ENCODE measurements around the gene CYSRT1.

The CYSRT1 gene

DNA sequence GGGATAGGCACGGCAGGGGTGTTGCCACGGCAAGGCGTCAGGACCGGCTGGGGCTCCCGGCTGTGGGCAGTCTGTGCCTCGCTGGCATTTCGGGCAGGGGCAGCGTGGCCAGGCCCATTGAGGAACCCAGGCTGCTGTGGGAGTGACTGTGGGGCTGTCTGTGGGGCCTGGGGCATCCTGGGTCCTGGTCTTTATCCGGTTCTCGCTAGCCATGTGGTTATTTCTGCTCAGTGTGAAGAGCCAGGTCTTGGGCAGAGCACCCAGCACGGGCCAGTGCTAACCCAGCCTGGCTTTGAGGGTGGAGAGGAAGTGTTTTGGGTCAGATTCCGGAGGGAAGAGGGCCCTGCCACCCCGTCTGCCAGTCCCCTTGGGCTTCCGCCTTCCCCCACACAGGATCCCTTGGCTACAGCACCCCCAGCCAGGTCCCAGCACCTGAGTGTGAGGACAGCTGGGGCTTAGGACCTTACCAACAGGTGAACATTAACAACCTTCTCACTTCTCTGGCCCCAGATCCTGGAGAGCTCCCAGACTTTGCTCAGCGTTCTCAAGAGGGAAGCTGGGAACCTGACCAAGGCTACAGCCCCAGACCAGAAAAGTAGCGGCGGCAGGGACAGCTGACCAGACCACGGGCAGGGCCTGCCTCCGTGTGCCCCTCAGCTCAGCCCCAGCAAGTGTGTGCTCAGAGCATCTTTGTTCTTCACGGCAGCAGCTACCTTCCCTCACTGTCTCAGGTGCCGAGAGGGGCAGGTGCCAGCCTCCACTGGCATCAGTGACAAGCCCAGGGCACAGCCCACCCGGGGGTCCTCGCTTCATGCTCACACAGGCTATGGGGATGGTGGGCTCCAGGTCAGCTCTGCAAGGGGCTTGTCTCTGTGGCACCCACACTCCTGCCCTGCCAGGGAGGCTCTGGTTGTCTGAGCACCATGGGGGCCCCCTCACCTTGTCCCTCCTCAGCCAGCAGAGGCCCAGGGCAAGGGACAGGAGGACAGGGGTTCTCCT is 35.4 kb upstream of the CYSRT1 start:
- TF ChIP-seq, protein P1, sequence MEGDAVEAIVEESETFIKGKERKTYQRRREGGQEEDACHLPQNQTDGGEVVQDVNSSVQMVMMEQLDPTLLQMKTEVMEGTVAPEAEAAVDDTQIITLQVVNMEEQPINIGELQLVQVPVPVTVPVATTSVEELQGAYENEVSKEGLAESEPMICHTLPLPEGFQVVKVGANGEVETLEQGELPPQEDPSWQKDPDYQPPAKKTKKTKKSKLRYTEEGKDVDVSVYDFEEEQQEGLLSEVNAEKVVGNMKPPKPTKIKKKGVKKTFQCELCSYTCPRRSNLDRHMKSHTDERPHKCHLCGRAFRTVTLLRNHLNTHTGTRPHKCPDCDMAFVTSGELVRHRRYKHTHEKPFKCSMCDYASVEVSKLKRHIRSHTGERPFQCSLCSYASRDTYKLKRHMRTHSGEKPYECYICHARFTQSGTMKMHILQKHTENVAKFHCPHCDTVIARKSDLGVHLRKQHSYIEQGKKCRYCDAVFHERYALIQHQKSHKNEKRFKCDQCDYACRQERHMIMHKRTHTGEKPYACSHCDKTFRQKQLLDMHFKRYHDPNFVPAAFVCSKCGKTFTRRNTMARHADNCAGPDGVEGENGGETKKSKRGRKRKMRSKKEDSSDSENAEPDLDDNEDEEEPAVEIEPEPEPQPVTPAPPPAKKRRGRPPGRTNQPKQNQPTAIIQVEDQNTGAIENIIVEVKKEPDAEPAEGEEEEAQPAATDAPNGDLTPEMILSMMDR (IDR thresholded peaks at IDR 0.05; ENCODE audit: control extremely low read depth, extremely low read depth, low read depth, missing control alignments) = no peak
- POLR2A ChIA-PET = interaction anchor here (0.9 to 1.8 kb wide), 6 partner anchors 9 to 60 kb away, joined by 5 to 9 read pairs (median 7); partner anchors contain the start of genes TPRN and TUBB4B
- no peak for DNase-seq (ENCODE audit: extremely low spot score)
- CTCF ChIA-PET = interaction anchor here (0.9 to 3.3 kb wide), 31 partner anchors 7 to 126 kb away, joined by 3 to 24 read pairs (median 4); partner anchors contain the start of genes CYSRT1, MAN1B1, RNF208 and RNF224

DNA sequence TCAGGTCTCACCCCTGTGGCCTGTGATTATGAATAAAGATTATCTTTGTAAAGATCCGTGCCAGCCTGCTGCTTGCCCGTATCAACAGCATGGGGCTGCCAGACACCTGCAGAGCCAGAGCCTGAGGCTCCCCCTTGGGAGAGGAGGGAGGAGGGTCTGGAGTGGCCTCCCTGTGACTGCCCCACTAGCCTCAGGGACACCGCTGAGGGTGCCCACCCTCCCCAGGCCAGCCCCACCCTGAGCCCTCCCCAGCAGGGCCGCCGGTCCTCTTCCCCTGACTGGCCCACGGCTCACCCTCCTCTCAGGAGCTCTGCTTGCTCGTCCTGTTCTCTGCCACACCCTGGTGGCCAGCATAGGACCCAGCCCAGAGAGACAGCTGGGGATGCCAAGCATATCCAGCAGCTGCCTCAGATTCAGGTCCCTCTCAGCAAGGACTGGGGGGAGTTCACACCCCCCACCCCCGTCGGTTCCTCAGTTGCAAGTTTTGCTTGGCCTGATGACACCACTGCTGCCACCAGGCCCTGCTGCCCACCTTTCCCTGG is 34.6 kb upstream of the CYSRT1 start:
- DNase-seq (ENCODE audit: extremely low spot score) = no peak
- TF ChIP-seq, protein P1 (IDR thresholded peaks at IDR 0.05; ENCODE audit: control extremely low read depth, extremely low read depth, low read depth, missing control alignments) = no peak
- ChIA-PET POLR2A (no interaction called here), CTCF (interaction anchor here (0.9 to 4.0 kb wide), 8 partner anchors 10 to 44 kb away, joined by 3 to 18 read pairs (median 12); partner anchors contain the start of genes CYSRT1, RNF208, RNF224 and TPRN)

DNA sequence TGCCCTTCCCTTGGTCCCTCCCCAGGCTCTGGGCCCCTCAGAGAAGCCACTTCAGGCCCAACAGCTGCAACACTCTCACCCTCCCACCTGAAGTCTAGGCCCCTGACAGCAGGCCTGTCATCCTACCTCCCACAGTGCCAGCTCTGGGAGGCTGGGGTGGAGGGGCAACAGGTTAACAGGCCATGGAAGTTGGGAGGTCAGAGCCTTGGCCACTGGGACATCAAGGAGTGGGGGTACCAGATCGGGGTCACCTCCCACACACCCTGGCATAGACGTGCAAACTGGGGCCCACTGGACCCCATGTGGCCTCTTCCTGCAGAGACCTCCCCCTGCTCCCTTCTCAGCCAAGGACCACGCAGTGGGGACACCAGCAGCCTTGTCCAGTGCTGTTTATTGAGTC is 33.7 kb upstream of the CYSRT1 start:
- ChIA-PET CTCF (interaction anchor here (1.7 to 4.0 kb wide), 2 partner anchors 36 to 45 kb away, joined by 9 to 17 read pairs; partner anchors contain the start of gene RNF224), POLR2A (no interaction called here)
- TF ChIP-seq, protein P1 (IDR thresholded peaks at IDR 0.05; ENCODE audit: control extremely low read depth, extremely low read depth, low read depth, missing control alignments) = no peak
- no peak for DNase-seq (ENCODE audit: extremely low spot score)

- CTCF ChIA-PET = interaction anchor here (1.7 to 4.0 kb wide), 2 partner anchors 35 to 45 kb away, joined by 9 to 17 read pairs; partner anchors contain the start of gene RNF224
- POLR2A ChIA-PET = no interaction called here
These were observed 33.1 kb upstream of the CYSRT1 start for GRCh38 chr9:137191691-137192447.

GRCh38 chr9:137192448-137192780 is 32.6 kb upstream of the CYSRT1 start:
- TF ChIP-seq, protein P1 (IDR thresholded peaks at IDR 0.05; ENCODE audit: control extremely low read depth, extremely low read depth, low read depth, missing control alignments) = no peak
- DNase-seq (ENCODE audit: extremely low spot score) = no peak
- POLR2A ChIA-PET = interaction anchor here (0.6 kb wide), 1 partner anchor 24 kb away, joined by 4 read pairs; no protein-coding TSS in a partner anchor
- CTCF ChIA-PET = interaction anchor here (1.3 to 4.0 kb wide), 3 partner anchors 17 to 44 kb away, joined by 3 to 17 read pairs (median 9); partner anchors contain the start of gene RNF224

More at GRCh38 chr9:137191691-137192447, 33.1 kb upstream of the CYSRT1 start:
- DNase-seq (ENCODE audit: extremely low spot score) = no peak
- TF ChIP-seq, protein P1 (IDR thresholded peaks at IDR 0.05; ENCODE audit: control extremely low read depth, extremely low read depth, low read depth, missing control alignments) = no peak
